Measurements from ENCODE around the gene OSBPL9.

The OSBPL9 gene

DNA sequence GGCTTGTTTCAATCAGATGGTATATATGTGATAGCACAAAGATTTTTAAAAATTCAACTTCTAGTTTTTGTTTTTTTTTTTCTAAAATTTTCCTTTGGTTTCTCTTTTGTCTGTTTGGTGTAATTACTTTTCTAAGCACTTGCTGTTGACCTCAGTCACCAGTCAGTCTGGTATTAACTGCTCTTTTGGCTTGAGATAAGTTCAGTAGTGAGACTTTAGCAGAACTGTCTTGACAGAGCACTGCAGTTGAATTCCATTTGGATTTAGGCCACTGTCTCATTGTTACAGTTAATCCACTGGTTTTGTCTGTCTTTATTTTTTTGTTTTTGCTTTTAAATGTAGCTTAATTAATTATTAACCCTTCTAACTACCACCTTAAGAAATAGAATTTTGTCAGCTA is 36.2 kb downstream of the OSBPL9 start:
- H3K27ac ChIP-seq: no peak overlapping the region
- TF ChIP-seq, protein P1, sequence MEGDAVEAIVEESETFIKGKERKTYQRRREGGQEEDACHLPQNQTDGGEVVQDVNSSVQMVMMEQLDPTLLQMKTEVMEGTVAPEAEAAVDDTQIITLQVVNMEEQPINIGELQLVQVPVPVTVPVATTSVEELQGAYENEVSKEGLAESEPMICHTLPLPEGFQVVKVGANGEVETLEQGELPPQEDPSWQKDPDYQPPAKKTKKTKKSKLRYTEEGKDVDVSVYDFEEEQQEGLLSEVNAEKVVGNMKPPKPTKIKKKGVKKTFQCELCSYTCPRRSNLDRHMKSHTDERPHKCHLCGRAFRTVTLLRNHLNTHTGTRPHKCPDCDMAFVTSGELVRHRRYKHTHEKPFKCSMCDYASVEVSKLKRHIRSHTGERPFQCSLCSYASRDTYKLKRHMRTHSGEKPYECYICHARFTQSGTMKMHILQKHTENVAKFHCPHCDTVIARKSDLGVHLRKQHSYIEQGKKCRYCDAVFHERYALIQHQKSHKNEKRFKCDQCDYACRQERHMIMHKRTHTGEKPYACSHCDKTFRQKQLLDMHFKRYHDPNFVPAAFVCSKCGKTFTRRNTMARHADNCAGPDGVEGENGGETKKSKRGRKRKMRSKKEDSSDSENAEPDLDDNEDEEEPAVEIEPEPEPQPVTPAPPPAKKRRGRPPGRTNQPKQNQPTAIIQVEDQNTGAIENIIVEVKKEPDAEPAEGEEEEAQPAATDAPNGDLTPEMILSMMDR (conservative IDR thresholded peaks at IDR 0.05): no peak

DNA sequence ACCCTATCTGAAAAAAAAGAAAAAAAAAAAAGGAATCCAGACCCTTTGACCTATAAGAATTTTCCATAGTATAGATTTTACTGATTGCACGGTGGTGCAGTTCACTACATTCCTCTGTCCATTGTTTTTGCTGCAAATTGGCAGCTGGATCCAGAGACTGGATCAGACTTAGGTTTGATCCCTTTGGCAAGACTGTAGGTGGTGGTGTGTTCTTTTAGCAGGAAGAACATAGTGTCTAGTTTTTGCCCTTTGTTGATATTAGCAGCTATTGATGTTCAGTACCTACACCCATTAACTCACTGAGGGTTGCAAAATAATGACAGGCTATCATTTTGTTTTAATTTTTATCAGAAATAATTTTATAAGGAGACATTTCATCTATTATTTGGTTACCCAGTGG is 37.1 kb downstream of the OSBPL9 start:
- H3K27ac ChIP-seq: no peak overlapping the region
- TF ChIP-seq, protein P1 (conservative IDR thresholded peaks at IDR 0.05): no peak

DNA sequence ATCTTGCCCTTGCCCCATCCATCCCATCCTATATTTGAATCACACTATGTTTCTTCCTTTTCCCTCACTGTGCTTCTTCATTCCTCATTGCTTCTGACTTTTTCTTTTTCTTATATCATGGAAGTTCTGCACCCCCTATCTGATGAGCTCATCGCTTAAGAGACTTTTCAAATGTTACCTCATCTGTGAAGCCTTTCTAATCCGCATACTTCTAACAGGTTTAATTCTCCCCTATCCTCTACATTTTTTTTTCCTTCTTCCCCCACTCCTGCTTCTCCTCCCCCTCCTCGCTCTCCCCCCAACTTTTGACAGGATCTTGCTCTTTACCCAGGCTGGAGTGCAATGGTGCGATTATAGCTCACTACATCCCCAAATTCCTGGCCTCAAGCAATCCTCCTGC is 39.5 kb downstream of the OSBPL9 start:
- TF ChIP-seq, protein P1 (conservative IDR thresholded peaks at IDR 0.05): no peak
- H3K27ac ChIP-seq: no peak overlapping the region

DNA sequence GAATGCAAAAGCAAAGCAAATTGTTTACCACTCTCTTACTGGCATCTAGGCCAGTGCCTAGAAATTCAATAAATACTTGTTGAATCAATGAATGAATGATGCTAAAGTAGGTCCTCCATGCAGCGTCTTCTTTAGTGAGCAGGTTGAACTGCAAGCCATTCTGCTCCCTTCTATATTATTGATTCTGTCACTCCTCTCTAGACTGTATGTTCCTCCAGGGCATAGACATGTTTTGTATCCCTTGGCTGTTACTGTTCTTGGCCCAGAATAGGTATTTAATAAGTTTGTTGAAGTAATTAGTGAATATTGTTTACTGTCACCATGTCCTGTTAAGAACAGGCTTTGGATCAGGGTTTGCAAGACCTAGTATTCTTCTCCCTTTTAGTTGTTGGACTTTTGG is 43.7 kb downstream of the OSBPL9 start:
- H3K27ac ChIP-seq: no peak overlapping the region
- TF ChIP-seq, protein P1 (conservative IDR thresholded peaks at IDR 0.05): no peak

DNA sequence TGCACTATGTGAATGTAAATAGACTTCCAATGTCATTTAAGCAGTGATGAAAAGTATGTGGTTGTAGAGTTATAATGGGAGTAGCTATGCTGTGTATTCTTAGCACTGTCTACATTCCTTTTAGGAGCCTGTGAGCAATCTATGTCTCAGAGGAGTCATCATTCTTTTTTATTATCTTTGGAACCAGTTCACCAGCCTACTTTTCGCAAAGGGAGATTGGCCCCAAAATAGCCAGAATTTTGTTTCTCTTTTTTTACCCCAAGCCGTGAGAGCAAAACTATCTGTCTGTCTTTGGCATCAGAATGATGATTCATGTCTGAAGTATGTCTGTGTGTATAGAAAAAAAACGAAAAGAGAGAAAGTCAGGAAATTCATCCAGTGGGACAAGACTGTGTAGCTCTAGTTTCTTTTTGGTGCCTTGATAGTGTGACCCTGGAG is 44.2 kb downstream of the OSBPL9 start:
- TF ChIP-seq, protein P1 (conservative IDR thresholded peaks at IDR 0.05): no peak
- no peak overlapping the region for H3K27ac ChIP-seq

DNA sequence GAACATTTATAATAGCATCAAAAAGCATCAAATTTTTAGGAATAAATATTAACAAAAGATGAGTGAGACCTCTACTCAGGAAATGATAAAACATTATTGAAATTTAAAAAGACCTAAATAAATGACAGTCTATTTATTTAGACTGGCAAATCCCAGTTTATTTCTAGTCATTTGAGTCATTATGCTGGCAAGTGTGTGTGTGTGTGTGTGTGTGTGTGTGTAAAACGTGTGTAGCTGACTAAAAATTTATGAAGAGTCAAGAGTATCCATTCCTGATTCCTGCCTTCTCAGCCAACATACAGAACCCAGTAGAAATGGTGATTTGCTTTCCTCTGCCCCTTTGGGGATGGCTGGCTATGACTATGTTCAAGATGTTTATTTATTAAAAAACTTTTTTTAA is 46.2 kb downstream of the OSBPL9 start:
- TF ChIP-seq, protein P1 (conservative IDR thresholded peaks at IDR 0.05): no peak
- no peak overlapping the region for H3K27ac ChIP-seq

DNA sequence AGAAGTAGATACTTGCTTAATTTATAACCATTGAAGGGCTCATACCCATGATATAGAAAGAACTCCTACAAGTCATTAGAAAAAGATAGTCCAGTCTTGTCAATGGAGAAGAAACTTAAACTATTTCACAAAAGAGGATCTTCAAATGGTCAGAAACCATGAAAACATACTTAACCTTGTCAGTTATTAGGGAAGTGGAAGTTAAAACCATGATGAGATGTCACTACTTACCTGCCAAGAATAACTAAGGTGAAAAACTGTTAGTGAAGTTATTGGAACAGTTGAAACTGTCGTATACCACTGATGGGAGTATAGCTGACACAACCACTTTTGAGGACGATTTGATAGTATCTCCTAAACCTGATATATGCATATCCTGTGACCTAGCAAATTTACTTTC is 46.8 kb downstream of the OSBPL9 start:
- H3K27ac ChIP-seq: no peak overlapping the region

More for the DNA sequence above, 46.8 kb downstream of the OSBPL9 start:
- TF ChIP-seq, protein P1 (conservative IDR thresholded peaks at IDR 0.05): no peak
